H54 (cell line): ENCODE results near the gene ACSM6.
"Not testable (repeated sequence)": the region's sequence is repeated elsewhere in the genome, so short reads cannot be mapped to it uniquely, and the experiment has no call there.

Source experiments
- DNase-seq: peaks from one replicate; pipeline ENCODE4 v3.0.0; 2011; ENCODE audit warnings: low spot score, mixed read lengths; ENCODE audit not compliant: insufficient read length
- FAIRE-seq: peaks from 3 replicates; lab custom pipeline; 2011; peaks lifted over from hg19 to GRCh38; lab: Jason Lieb, UNC
- POLR2A ChIP-seq: IDR thresholded peaks from 2 replicates; pipeline ENCODE4 v1.6.1; 2011; ENCODE audit warnings: low read depth, mild to moderate bottlenecking, low read length

ACSM6 gene

GRCh38 chr10:95196046-95196445 is 2.0 kb downstream of the ACSM6 start:
- DNase-seq, result no peak
- no peak for FAIRE-seq
- no peak for TF ChIP-seq POLR2A

DNA sequence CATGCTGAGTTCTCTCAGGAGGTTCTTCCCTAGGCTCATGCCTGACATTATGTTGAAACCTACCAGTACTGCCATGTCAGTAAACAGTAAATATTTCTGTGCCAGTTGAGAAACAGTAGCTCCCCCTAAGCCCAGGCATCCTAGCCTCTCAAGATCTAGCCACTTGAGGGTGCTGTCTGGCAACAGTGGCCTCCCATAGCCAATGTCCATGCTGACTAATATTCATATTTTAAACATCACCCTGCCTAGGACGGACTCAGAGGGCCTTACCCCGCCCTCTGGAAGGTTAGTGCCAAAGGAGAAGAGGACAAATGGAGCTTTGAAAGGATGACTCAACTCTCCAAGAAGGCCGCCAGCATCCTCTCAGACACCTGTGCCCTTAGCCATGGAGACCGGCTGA is 7.7 kb downstream of the ACSM6 start:
- peak; percentile 76 for DNase-seq
- FAIRE-seq, result peak; percentile 96

DNA sequence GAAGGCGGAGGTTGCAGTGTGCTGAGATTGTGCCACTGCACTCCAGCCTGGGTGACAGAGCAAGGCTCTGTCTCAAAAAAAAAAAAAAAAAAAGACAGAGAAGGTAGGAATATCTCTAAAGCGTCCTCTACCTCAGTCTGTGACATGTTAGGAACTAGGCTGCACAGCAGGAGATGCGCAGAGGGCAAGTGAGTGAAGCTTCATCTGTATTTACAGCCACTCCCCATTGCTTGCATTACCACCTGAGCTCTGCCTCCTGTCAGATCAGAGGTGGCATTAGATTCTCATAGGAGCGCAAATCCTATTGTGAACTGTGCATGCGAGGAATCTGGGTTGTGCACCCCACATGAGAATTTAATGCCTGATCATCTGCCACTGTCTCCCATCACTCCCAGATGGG is 8.8 kb downstream of the ACSM6 start:
- not testable (repeated sequence) for FAIRE-seq, DNase-seq

More for the DNA sequence above, 7.7 kb downstream of the ACSM6 start:
- TF ChIP-seq POLR2A, result no peak

GRCh38 chr10:95208702-95209391 is 14.8 kb downstream of the ACSM6 start:
- no peak for TF ChIP-seq POLR2A
- no peak for FAIRE-seq
- DNase-seq, result no peak

DNA sequence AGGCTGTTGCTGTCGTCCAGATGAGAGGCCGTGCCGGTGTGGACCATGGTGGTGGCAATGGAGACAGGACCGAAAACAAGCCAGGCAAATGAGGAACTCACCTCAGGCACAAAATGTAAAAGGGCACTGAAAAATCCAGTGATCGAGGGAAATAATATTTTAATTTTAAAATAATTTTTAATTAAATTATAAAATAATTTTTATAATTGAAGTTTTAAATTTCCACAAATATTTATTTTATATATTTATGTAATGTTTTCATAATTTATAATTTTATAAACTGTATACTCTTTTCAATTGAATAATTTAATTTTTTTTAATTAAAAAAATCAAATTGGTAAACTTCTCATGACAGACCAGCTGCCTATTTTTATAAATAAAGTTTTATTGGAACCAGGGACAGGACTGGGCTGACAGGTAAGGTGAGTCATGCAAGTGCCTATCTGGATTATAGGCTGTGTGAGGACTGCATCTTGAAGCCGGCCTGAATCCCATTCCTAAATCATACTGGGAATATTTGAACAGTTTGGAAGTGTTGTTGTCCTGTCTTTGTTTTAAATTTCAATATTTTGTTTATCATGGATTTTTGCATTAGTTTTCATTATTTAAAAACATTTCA is 15.6 kb downstream of the ACSM6 start:
- TF ChIP-seq POLR2A, result no peak
- FAIRE-seq, result no peak
- no peak for DNase-seq

DNA sequence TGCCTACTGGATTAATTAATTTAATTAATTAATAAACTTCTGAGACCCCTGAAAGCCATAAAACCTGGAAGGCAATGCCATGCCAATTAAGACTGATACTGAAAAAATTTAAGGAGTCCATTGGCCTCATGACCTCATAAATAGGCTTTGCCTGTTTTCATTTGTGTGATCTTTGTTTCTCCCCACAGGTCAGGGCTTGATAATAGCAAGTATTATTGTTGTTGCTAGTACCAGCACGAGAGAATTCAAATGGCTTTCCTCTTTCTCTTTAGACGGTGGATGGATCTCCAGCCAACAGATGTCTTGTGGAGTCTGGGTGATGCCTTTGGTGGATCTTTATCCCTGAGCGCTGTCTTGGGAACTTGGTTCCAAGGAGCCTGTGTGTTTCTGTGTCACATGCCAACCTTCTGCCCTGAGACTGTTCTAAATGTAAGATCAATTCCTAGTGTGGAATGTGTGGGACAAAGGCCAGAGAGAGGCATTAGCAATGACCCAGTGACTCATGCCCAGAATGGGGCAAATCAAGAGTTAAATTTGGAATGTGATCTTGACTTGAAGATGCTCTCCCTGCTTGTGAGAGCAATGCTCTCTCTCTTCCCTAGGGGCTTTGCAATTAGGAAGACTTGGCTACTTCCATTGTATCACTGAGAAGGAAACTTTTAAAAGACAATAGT is 17.7 kb downstream of the ACSM6 start:
- DNase-seq (no peak), FAIRE-seq (peak; percentile 80)
- TF ChIP-seq POLR2A, result no peak

DNA sequence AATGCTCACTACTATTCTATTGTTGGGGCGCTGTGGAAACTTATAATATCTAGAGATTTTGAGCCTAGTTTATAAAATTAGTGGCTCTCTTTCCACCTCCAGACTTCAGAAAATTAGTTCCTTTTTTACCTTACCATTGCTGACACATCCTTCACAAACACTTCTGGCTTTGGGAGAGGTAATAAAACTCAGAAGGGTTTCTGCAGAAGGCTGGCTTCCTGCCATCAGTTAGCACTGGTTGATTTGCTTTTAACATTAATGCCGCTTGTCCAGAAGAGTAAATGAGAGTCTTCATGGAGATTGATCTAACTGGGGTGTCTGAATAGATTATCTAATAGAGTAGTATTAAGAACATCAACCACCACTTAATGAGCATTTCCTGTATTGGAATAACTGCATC is 20.3 kb downstream of the ACSM6 start:
- FAIRE-seq (no peak), DNase-seq (no peak)
- no peak for TF ChIP-seq POLR2A

DNA sequence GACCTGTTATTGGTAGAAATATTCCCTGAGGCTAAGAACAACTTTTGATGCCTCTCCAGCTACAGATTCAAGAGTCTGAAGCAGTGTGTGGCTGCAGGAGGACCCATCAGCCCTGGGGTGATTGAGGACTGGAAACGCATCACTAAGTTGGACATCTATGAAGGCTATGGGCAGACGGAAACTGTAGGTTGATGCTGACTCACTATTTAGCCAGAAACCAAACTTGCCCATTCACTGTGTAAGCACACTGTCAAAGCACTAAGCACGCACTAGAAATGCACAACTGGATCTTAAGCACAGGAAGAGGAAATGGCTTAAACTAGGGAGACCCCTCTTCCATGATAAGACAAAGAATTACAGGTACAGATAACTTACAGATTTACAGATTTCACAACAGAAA is 20.8 kb downstream of the ACSM6 start:
- FAIRE-seq (peak; percentile 99), DNase-seq (no peak)

DNA sequence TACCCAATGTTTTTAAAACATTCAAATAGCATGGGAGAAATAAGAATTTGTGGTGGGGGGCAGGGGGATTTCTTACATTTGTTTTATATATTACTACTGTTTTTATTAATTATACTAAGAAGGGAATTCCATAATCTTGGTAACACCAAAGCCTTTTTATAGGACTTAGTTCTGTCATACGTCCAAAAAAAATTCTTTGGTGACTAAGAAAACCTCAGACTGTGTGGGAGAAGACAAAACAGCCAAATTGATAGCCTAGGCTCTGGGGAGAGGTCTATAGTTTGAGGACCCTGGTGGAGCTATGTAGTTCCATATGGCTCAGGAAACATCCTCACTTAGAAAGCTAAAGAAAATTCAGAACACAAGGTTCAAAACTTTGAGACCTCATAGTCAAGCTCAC is 23.4 kb downstream of the ACSM6 start:
- no peak for TF ChIP-seq POLR2A
- no peak for FAIRE-seq
- no peak for DNase-seq

More for the DNA sequence above, 20.8 kb downstream of the ACSM6 start:
- no peak for TF ChIP-seq POLR2A

DNA sequence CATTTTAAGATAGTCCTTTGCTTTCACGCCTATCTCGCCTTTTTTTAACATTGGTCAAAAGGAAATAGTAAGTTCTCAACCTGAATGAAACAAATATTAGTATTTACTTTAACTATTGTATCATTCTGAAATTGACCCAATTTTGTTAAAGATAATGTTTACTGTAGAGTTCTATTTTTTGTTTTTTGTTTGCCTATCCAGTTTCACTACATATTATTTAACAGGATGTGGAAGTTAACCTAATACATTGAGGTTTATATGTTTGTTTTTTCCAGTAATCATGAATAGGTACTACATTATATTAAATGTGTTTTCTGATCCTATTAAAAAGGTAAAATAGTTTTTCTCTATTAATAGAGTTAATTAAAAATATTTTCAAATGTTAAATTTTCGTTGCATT is 26.5 kb downstream of the ACSM6 start:
- DNase-seq (no peak), FAIRE-seq (no peak)
- no peak for TF ChIP-seq POLR2A

DNA sequence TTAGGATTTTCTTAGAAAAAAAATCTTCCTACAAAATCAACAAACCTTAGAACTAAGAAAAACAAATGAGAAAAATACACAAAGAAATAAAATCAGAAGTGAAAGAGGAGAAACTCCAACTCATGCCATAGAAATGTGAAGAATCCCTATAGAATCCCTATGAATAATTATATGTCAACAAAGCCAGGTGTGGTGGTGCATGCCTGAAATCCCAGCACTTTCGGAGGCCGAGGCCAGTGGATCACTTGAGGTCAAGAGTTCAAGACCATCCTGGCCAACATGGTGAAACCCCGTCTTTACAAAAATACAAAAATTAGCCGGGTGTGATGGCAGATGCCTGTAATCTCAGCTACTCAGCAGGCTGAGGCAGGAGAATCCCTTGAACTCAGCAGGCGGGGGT is 27.1 kb downstream of the ACSM6 start:
- DNase-seq, result no peak
- FAIRE-seq, result peak; percentile 85
- no peak for TF ChIP-seq POLR2A

GRCh38 chr10:95225136-95225535 is 31.1 kb downstream of the ACSM6 start:
- no peak for TF ChIP-seq POLR2A
- FAIRE-seq (no peak), DNase-seq (no peak)

- not testable (repeated sequence) for FAIRE-seq, DNase-seq
Measured at GRCh38 chr10:95228934-95229723, 35.1 kb downstream of the ACSM6 start.
